Ammon's horn (tissue), 1 donor: ENCODE data around the gene CD300E.
A peak's percentile ranks its signal among the peaks of the same experiment; 100 is the strongest.
"Not testable (repeated sequence)": the region's sequence is repeated elsewhere in the genome, so short reads cannot be mapped to it uniquely, and the experiment has no call there.

Experiments used
- DNase-seq: peaks from one replicate; pipeline ENCODE4 v3.0.0-alpha.2; 2016; ENCODE audit warnings: low spot score

CD300E gene

DNA sequence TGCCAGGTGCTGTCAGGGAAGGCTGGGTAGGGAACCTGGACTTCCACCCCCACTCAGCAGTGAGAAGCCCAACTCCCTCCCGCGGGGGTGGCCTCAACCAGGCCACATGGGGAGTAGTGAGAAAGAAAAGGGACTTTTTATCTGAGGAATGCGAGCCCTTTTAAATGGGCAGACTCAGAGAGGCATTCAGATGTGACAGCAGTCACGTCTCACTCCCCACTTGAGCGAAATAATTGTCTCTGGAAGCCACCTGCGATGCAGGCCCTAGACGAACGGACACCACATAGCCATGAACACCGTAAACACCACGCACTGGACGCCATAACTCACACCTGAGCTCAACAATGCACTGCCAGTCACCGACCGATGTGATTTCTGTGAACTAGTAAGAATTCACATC is 11.9 kb upstream of the CD300E start:
- DNase-seq, result no peak

DNA sequence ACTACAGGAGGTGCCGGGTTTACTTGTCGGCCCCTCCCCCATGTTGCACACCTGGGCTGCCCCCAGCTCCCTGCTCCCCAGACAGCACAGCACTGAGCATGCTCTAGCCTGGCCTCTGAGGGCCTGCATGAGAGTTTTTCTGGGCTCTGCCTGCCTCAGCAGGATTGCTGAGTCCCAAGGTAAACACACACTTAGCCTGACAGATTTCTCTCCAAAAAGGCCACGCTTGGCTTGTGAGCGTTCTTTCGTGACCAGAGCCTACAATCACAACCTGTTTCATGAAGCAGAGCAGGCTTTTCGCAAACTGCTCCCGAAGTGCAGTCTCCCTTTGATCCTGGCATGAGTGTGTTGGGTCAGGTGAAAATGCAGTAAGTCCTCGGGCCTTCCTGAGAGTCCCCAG is 9.8 kb upstream of the CD300E start:
- DNase-seq, result no peak

DNA sequence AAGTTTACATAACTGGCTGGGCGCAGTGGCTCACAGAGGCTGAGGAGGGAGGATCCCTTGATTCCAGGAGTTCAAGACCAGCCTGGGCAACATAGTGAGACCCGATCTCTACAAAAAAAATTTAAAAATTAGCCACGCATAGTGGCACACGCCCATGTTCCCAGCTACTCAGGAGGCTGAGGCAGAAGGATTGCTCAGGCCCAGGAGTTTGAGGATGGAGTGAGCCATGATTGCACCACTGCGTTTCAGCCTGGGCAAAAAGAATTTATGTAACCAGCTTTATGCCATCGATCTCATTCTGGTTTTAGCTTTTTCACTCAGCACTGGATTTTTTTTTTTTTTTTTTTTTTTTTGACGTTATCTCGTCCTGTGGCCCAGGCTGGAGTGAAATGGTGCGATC is 9.1 kb upstream of the CD300E start:
- DNase-seq, result no peak

DNA sequence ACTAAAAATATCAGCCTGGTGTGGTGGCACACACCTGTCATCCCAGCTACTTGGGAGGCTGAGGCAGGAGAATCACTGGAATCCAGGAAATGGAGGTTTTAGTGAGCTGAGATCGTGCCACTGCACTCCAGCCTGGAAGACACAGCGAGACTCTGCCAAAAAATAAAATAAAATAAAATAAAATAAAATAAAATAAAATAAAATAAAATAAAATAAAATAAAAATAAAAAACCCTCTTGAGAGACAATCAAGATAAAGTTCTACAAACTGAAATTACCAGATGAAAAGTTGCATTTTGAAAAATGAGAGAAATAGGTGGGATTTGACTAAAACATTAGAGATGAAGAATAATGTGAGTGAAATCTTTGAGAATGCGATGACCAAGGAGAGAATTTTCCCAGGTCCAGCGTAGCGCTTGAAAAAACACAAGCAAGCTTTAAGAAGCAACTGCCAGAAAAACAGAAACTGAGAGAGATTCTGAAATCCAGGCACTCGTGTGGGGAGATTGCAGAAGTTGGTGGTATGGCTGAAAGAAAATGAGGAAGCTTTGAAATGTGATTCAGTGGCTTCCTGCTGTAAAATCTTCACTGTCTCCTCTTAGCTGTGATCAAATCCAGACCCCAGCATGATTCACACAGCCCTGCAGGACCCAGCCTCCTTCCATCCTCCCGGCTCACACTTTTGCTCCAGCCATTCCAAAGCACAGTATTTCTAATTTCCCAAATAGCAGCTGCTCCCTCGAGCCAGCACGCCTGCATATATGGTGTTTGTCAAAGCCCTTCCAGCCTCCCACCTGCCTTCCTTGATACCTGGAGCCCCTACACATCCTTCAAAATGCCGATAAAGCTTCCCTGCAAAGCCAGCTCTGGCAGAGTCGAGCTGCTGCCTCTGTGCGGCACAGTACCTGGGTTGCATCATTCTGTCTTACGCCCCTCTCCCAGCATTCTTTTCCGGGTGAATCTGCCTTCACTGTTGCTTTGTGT is 8.2 kb upstream of the CD300E start:
- DNase-seq, result peak; percentile 35

DNA sequence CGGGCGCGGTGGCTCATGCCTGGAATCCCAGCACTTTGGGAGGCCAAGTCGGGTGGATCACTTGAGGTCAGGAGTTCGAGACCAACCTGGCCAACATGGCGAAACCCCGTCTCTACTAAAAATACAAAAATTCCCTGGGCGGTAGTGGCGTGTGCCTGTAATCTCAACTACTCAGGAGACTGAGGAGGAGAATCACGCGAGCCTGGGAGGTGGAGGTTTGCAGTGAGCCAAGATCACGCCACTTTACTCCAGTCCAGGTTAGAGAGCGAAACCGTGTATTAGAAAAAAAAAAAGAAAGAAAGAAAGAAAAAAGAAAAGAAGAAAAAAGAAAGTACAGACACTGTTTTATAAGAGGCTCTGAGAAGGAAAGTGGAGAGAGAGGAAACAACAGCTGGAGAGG is 6.7 kb upstream of the CD300E start:
- not testable (repeated sequence) for DNase-seq

DNA sequence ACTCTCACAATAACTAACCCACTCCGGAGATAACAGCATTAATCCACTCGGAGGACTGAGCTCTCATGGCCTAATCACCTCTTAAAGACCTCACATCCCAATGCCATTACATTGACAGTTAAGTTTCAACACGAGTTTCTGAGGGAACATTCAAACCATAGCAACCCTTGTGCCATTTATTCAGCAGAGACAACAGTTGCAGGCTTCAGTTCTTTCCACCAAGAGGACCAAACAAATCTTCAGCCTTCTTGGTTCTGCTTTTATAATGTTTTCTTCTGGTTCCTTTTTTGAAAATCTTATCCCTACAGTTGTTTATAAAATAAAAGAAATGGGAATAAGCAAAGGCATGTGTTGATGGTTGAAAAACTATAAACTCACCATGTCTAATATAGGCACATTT is 2.1 kb upstream of the CD300E start:
- DNase-seq, result no peak

DNA sequence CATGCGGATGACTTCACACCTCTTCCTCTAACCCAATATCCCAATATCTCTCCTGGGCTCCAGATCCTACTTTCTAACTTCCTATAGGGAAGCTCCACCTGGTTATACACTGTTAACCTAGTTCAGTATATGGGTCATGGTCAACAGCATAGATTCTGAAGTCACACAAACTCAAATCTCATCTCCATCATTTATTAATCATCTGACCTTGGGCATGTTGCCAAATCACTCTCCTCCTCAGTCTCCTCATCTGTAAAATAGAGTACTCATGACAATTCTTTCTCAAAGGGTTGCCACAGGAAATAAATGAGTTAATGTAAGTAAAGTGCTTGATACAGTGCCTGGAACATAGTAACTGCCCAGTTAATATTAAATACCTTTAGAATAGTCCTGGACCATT is 593 bp upstream of the CD300E start:
- no peak for DNase-seq

DNA sequence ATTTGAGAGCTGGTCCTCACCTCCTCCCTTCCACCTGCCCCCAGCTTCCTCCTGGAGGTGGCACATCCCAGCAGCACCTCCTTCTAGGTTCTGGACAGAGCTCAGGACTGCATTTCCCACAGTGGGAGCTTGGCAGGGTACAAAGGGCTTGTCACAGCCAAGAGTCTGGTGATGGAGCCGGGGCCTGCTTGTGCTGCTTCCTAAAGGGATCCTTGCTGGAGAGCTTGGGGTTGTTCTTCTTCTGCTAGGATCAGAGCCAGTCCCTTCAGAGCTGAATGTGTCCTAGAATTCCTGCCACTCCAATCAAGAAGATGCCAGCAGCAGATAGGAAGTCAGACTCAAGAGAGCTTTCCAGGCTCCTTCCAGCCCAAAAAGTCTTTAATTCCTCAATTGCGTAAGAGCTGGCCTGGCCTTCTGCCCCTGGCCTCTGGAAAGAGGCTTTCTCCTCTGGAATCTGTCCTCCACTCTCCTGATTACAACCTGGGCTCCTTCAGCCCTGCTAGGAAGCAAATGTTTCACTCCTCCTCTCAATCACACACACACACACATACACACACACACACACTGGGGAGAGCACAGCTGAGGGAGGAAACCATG is 4.4 kb downstream of the CD300E start:
- no peak for DNase-seq

DNA sequence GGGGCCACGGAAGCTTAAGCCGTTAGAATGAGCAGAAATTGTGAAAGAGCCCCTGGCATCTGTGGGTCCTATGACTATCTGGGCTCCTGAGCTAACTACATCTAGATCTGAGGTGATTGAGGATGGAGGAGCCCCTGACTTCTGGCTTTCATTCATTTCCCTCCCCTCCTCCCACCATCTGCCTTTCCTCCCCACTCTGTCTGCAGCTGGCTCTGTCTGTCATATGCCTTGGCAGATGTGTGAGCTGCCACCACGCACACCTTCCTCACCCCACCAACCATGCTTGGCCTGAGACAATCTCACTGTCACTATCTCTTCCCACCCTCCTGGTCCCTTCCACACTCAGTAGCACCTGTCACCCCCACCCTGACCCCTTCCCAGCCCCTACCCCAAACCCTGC is 5.1 kb downstream of the CD300E start:
- no peak for DNase-seq

DNA sequence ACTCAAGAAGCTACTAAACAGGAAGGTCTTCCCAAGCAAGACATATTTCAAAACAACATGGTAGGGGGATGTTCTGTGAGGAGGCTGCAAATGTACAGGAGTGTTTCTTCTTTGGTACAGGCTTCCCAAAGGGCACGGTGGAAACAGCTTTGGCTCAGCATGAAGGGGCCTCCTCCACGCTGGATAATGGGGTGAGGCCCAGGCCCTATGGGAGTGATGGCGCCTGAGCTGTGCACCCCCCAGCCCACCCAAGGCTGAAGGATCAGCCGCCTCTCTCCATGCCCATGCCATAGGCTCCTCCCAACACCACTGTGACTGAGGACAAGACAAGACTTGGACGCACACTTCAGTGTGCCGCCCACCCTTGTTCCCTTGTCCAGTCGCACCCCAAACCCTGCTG is 6.8 kb downstream of the CD300E start:
- DNase-seq, result no peak

DNA sequence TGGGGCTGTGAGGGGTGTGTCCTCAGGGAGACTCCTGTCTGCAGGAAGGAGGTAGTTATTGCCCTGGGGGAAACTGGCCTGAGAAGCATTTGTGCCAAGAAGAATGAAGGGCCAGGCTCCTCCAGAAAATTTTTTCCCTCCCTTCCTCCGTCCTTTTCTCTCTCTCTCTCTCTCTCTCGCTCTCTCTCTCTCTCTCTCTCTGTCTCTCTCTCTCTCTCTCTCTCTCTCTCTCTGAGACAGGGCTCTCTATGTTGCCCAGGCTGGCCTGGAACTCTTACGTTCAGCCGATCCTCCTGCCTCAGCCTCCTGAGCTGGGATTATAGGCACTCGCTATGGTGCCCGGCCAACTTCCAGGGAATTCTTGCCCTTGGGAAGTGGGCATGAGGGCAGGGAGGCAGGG is 11.5 kb downstream of the CD300E start:
- no peak for DNase-seq

DNA sequence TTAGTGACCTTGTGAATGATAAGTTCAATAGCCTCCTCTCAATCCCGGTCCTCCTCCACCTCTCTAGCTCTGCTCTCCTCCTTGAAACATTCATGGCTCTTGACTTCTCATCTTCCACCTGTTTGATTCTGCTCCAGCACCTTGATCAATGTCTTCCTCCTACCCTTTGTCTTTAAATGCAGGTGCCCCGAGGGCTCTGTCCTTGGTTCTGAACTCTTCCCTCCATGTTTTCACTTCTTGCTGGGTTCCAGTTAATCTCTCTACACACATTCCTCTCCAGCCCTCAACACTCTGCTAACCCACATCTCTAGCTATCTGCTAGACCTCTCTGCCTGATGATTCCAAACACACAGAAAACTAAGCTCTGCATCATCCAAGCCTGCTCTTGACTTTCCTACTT is 13.4 kb downstream of the CD300E start:
- DNase-seq, result no peak

DNA sequence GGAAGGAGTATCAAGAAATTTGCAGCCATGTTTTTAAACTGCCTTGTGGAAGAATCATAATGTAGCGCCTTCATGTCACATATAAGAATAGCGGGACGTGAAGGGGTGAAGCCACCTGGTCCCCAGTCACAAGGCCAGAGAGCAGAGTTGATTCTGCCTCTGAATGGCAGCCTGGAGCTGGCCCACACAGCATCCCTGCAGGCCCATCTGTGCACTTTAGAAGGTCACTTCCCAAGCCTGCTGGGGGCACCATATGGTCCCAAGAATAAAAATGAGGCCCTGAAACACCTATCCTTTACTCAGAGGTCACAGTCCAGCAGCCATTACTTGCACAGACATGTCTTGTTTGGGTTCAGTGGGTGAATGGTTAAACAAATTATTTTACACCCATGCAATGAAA is 15.0 kb downstream of the CD300E start:
- no peak for DNase-seq

DNA sequence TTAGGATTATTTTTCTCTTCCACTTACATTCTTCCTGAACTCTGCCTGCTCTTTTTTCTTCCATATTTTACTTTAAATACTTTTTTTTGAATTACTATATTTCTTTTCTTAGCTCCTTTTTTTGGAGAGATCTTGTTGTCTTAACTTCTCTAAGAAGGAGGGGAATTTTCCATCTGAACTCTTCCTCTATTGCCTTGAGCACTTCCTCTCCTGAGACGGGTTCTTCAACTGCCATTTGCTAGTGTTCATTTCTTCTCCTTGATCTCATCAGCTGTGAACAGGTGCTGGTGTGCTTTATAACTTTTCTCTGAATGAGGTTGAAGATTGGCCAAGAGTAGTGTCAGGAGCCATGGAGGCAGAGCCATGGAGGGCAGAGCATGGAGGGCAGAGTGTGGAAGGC is 16.3 kb downstream of the CD300E start:
- DNase-seq, result no peak

DNA sequence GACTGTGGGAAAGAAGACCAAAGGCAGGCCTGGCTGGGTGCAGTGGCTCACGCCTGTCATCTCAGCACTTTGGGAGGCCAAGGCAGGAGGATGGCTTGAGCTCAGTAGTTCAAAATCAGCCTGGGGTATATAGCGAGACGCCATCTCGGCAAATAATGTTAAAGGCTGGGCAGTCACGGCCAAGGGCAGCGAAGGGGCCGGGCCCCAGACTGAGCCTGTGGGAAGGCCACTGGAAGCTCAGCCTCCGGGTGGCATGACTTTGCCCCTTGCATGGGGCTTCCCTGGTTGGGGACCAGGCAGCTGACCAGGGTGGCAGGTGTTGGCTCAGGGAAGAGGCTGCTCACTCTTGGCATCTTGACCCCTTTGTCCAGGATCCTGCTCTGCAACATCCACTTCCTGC is 17.5 kb downstream of the CD300E start:
- no peak for DNase-seq

DNA sequence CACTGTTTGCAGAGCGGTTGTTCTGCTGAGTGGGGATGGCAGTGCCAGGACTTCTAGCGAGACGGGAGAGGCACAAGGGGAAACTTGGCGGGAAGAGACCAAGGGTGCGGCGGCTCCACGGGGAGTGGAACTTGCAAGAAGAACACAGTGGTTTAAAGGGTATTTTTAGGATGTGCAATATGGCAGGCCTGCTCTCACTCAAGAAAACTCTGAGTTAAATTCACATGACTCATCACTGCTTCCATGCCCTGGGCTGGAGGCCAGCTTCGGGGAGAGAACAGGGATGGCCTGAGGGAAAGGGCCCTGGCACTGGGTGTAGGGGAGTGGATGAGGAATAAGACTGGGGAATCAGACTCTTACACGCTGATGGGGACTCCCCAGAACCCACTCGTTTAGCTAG is 18.2 kb downstream of the CD300E start:
- DNase-seq, result no peak

DNA sequence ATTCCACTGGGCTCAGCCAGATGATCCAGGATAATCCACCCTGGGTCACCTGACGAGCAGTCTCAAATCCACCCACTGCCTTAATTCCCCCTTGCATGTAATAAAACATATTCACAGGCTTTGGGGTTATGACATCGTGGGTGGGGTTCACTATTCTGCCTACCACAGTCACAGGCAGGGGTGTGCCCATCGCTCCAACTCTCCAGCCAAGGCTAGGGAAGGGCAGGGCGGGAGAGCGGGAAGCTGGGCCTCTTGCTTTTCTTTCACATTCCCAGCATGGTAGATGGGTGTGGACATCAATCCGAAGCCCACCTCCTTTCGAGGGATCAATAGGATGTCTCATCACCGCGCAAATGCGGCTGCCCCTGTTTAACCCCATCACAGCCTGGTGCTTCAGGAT is 18.8 kb downstream of the CD300E start:
- DNase-seq, result no peak

DNA sequence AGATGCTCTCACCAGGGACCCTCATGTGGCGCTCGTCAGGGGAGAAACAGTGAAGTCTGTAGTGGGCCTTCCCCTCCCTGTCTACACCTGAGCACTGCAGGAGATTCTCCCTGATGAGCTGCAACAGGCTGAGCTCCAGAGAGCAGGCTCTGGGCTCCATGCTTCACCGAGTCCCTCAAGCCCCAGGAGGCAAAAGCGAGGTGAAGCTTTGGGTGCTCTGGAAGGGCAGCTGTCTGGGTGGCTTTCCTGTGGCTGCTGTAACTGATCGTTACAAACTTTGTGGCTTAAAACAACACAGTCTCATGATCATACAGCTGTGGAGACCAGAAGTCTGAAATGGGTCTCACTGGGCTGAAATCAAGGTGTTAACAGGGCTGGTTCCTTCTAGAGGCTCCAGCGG is 19.3 kb downstream of the CD300E start:
- no peak for DNase-seq

DNA sequence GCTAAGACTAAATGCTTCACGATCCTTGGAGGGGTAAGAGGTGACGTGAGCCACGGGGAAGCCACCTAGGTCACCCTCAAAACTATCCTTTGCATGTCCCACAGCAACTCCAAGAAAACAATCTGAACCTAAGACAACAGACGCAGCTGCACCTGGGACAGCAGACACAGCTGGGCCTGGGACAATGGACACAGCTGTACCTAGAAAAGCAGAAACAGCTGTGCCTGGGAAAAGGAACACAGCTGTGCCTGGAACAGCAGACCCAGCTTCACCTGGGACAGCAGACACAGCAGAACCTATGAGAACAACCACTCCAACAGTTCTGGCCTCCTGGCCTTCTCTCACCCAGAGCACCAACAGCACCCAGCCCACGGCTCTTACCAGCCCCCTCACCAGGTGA is 19.8 kb downstream of the CD300E start:
- DNase-seq, result no peak

DNA sequence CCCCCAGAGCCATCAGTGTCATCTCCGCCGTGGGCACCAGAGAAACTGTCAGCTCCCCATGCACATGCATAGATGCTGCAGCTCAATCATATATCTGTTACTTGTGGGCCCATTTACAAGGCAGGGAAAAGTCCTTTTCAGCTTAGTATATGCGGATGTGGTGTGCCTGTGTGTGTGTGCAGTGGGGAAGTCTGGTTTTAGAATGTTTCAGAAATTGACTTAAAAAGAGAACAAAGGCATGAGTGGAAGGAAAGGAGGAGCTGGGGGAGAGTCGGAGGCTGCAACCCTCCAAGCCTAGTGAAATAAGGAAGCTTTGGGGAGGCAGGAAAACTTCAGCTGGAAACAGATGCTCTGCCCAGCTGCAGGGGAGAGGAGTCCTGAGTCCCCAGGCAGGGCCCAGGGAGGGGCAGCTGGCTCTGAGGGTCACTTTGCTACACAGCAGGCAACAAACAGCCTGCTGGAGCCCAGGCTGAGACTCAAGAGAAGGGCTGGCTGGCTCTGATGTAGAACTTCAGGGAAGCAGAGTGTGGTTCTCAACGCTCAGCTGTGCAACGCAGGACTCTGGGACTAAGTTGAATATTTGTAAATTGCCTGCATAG is 20.4 kb downstream of the CD300E start:
- peak; percentile 53 for DNase-seq

DNA sequence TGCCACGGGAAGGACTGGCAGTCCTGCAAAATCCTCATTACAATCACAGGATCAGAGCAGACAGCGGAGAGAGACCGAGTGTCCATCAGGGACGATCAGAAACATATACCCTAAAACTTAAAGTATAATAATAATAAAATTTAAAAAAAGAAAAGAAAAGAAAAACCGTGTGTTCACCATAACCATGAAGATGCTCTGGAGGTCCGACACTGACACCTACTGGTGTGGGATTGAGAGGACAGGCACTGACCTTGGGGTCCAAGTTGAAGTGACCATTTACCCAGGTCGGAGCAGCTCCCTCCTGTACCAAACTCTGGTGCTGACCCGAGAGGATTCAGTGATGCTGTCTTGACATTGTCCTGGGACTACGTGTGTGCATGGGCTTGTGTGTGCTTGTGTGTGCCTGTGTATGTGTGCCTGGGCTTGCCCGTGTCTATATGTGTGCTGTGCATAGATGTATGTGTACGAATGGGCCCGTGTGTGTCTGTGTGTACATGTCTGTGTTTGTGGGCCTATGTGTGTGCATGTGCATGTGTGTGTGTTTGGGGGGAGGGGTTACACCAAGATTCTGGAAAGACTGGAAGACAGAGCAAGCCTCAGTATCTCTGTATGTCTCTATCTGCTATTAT is 21.5 kb downstream of the CD300E start:
- peak; percentile 36 for DNase-seq

DNA sequence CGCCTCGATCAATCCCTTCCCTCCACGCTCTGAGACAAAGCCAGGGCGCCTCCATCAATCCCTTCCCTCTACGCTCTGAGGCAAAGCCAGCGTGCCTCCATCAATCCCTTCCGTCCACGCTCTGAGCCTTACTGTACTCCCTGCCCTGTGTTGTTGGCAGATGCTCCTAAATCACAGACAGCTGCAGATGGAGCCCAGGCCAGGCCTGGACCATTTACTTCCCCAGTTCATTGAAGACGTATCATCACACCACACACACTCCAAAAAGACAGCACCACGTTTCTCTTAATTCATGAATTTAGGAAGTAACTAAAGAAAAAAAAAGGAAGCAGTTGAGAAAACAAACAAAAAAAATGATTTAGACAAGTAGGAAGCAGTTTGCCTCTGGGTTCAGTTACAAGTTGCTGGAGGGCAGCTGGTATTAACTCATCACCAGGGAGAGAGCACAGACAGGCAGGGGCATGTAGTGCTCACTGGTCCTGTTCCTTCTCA is 24.0 kb downstream of the CD300E start:
- DNase-seq, result peak; percentile 20

DNA sequence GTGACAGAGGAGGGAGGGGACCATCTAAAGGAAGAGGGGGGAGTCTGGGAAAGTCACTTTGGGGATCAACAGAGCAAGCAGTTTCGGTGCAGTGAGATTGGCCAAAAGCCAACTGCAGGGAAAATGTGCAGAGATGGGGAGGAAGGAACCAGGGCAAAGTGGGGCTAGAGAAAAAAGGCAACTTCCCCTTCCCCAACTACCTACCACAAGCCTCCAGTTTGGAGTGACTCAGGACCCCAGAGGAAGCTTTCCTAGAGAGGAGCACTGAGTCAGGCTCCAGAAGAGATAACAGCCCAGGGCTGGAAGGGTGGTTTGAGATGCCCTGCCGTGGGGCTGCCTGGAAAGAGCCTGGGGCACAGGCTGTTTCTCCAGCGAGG is 24.5 kb downstream of the CD300E start:
- DNase-seq, result peak; percentile 29
